Mammary epithelial cell (primary cell): ENCODE results near the gene EPHX1.
"Not testable (repeated sequence)": the region's sequence is repeated elsewhere in the genome, so short reads cannot be mapped to it uniquely, and the experiment has no call there.

Experiments used
- CTCF ChIP-seq, 2 donors: IDR thresholded peaks in 1 of 2; conservative IDR thresholded peaks in 1 of 2; 2 replicates each; pipeline ENCODE4 v1.5.1; 2011 to 2012; ENCODE audit warnings: inconsistent platforms in 2 of 2, low read length in 2 of 2, mild to moderate bottlenecking in 2 of 2, control low read depth in 1 of 2, low read depth in 1 of 2; ENCODE audit not compliant: insufficient read depth in 1 of 2; ENCODE audit errors: extremely low read depth in 1 of 2
- EZH2 ChIP-seq: IDR thresholded peaks from 2 replicates; pipeline ENCODE4 v1.6.1; 2012; ENCODE audit warnings: low read length, inconsistent platforms, borderline replicate concordance

GRCh38 chr1:225789142-225789541 is 20.8 kb upstream of the EPHX1 start:
- TF ChIP-seq EZH2; CTCF (conservative IDR thresholded peaks at IDR 0.05 in 1 of 2, IDR thresholded peaks at IDR 0.05 in 1 of 2; ENCODE audit: extremely low read depth in 1 of 2, insufficient read depth in 1 of 2, low read depth in 1 of 2, low read length in 2 of 2): not testable (repeated sequence)
